Activated T-cell treated with anti-CD3 and anti-CD28 coated beads, Interleukin-2, amount 50 U/mL, for 4 hours (primary cell): ENCODE data around the gene FXYD1. TPM values are rescaled to one million over a fixed set of nuclear protein-coding genes. Genes with fewer than 3 reads are reported as not detected.
"Not testable (repeated sequence)": the region's sequence is repeated elsewhere in the genome, so short reads cannot be mapped to it uniquely, and the experiment has no call there.

Source experiments
- ATAC-seq, 2 donors: fragments of 200-7000 bp; cut with Tn5 transposase; one replicate each; pipeline ENCODE4 v1.10.0; 2021
- DNase-seq: peaks from one replicate; pipeline ENCODE4 v3.0.0-alpha.2; 2020
- H3K27me3 Mint-ChIP-seq: one replicate; pipeline ENCODE4 v1.8.0; 2021; ENCODE audit warnings: low read depth, mixed read lengths
- H3K36me3 Mint-ChIP-seq: one replicate; pipeline ENCODE4 v1.8.0; 2022; ENCODE audit warnings: mixed read lengths; ENCODE audit not compliant: insufficient read depth
- H3K4me1 Mint-ChIP-seq: one replicate; pipeline ENCODE4 v1.8.0; 2021; ENCODE audit warnings: low read depth, mixed read lengths
- H3K4me3 Mint-ChIP-seq: one replicate; pipeline ENCODE4 v1.8.0; 2021; ENCODE audit warnings: mild to moderate bottlenecking, moderate library complexity, mixed read lengths
- H3K9me3 Mint-ChIP-seq: one replicate; pipeline ENCODE4 v1.8.0; 2021; ENCODE audit warnings: mixed read lengths
- total RNA-seq, 3 donors: library from RNA; stranded (reverse); gene quantifications; one replicate each; pipeline ENCODE4 v1.2.1, GENCODE V29; 2021

The FXYD1 gene
- total RNA-seq, 3 donors from 2014 or later: 0.95 to 1.6 (median 1.4) TPM

GRCh38 chr19:35125749-35126623 is 12.6 kb upstream of the FXYD1 start:
- peaks cover 11% of the 10 kb centered on the region for H3K4me1 Mint-ChIP-seq
- no peaks in the 10 kb centered on the region for H3K9me3 Mint-ChIP-seq
- ATAC-seq (no peak), DNase-seq (no peak)
- no peaks in the 10 kb centered on the region for H3K36me3 Mint-ChIP-seq
- H3K27me3 Mint-ChIP-seq: no peaks in the 10 kb centered on the region
- H3K4me3 Mint-ChIP-seq: no peak overlapping the region

GRCh38 chr19:35126624-35126959 is 12.0 kb upstream of the FXYD1 start:
- no peak for DNase-seq
- no peak for ATAC-seq
- Mint-ChIP-seq H3K27me3 (no peaks in the 10 kb centered on the region), H3K36me3 (no peaks in the 10 kb centered on the region), H3K4me3 (no peak overlapping the region), H3K4me1 (peaks cover 11% of the 10 kb centered on the region), H3K9me3 (no peaks in the 10 kb centered on the region)

- Mint-ChIP-seq H3K27me3 (no peaks in the 10 kb centered on the region), H3K4me1 (peaks cover 11% of the 10 kb centered on the region), H3K36me3 (no peaks in the 10 kb centered on the region), H3K4me3 (no peak overlapping the region), H3K9me3 (no peaks in the 10 kb centered on the region)
- ATAC-seq (no peak), DNase-seq (no peak)
Observed at GRCh38 chr19:35127871-35128270, 10.8 kb upstream of the FXYD1 start.

GRCh38 chr19:35128398-35129057 is 10.1 kb upstream of the FXYD1 start:
- Mint-ChIP-seq H3K4me3 (no peak overlapping the region), H3K9me3 (no peaks in the 10 kb centered on the region), H3K27me3 (no peaks in the 10 kb centered on the region), H3K36me3 (no peaks in the 10 kb centered on the region), H3K4me1 (peaks cover 11% of the 10 kb centered on the region)
- ATAC-seq: no peak
- no peak for DNase-seq

GRCh38 chr19:35129724-35130274 is 8.8 kb upstream of the FXYD1 start:
- H3K36me3 Mint-ChIP-seq, H3K4me3 Mint-ChIP-seq: not testable (repeated sequence)

GRCh38 chr19:35130761-35131720 is 7.6 kb upstream of the FXYD1 start:
- DNase-seq (no peak), ATAC-seq (no peak)
- H3K4me3 Mint-ChIP-seq: no peak overlapping the region
- H3K36me3 Mint-ChIP-seq: no peaks in the 10 kb centered on the region
- peaks cover 2% of the 10 kb centered on the region for H3K4me1 Mint-ChIP-seq
- no peaks in the 10 kb centered on the region for H3K27me3 Mint-ChIP-seq
- no peaks in the 10 kb centered on the region for H3K9me3 Mint-ChIP-seq

More at GRCh38 chr19:35129724-35130274, 8.8 kb upstream of the FXYD1 start:
- H3K9me3 Mint-ChIP-seq, ATAC-seq, H3K4me1 Mint-ChIP-seq, H3K27me3 Mint-ChIP-seq, DNase-seq: not testable (repeated sequence)

- no peak for DNase-seq
- Mint-ChIP-seq H3K36me3 (no peaks in the 10 kb centered on the region), H3K4me3 (no peak overlapping the region), H3K9me3 (no peaks in the 10 kb centered on the region), H3K4me1 (peaks cover 3% of the 10 kb centered on the region), H3K27me3 (no peaks in the 10 kb centered on the region)
- ATAC-seq: no peak
Observed at GRCh38 chr19:35132254-35132653, 6.4 kb upstream of the FXYD1 start.

- H3K4me3 Mint-ChIP-seq: no peak overlapping the region
- H3K9me3 Mint-ChIP-seq: no peaks in the 10 kb centered on the region
- DNase-seq (no peak), ATAC-seq (no peak)
- no peaks in the 10 kb centered on the region for H3K36me3 Mint-ChIP-seq
- peaks cover 5% of the 10 kb centered on the region for H3K4me1 Mint-ChIP-seq
- H3K27me3 Mint-ChIP-seq: no peaks in the 10 kb centered on the region
Observed at GRCh38 chr19:35133826-35134225, 4.8 kb upstream of the FXYD1 start.

GRCh38 chr19:35134601-35135242 is 3.9 kb upstream of the FXYD1 start, which contains the start of gene LGI4:
Gene LGI4 (minus strand): TSS chr19:35135059. CDS start chr19:35134680, 379 bp downstream.
- no peaks in the 10 kb centered on the region for H3K36me3 Mint-ChIP-seq
- no peaks in the 10 kb centered on the region for H3K9me3 Mint-ChIP-seq
- no peaks in the 10 kb centered on the region for H3K27me3 Mint-ChIP-seq
- no peak for ATAC-seq
- DNase-seq: no peak
- no peak within 1 kb of the TSS for H3K4me3 Mint-ChIP-seq
- H3K4me1 Mint-ChIP-seq: peaks cover 5% of the 10 kb centered on the region

GRCh38 chr19:35135389-35135909 is 3.2 kb upstream of the FXYD1 start:
- H3K27me3 Mint-ChIP-seq: no peaks in the 10 kb centered on the region
- no peaks in the 10 kb centered on the region for H3K9me3 Mint-ChIP-seq
- peaks cover 5% of the 10 kb centered on the region for H3K4me1 Mint-ChIP-seq
- H3K36me3 Mint-ChIP-seq: no peaks in the 10 kb centered on the region
- no peak overlapping the region for H3K4me3 Mint-ChIP-seq
- ATAC-seq (peak; percentile 84 to 86), DNase-seq (peak; percentile 61)

GRCh38 chr19:35136231-35136630 is 2.4 kb upstream of the FXYD1 start:
- Mint-ChIP-seq H3K9me3 (no peaks in the 10 kb centered on the region), H3K36me3 (no peaks in the 10 kb centered on the region), H3K4me1 (peaks cover 10% of the 10 kb centered on the region), H3K27me3 (no peaks in the 10 kb centered on the region), H3K4me3 (no peak overlapping the region)
- no peak for ATAC-seq
- DNase-seq: no peak

- DNase-seq: no peak
- Mint-ChIP-seq H3K4me3 (no peak overlapping the region), H3K4me1 (peaks cover 18% of the 10 kb centered on the region), H3K27me3 (no peaks in the 10 kb centered on the region), H3K36me3 (no peaks in the 10 kb centered on the region), H3K9me3 (no peaks in the 10 kb centered on the region)
- no peak for ATAC-seq
Observed at GRCh38 chr19:35136977-35137702, 1.5 kb upstream of the FXYD1 start.
